Measurements from ENCODE around the gene ATP6AP2. TPM values are rescaled to one million over a fixed set of nuclear protein-coding genes. Genes with fewer than 3 reads are reported as not detected.

ATP6AP2 gene
- total RNA-seq, 1 experiment from 2014 or later = 62.0 TPM

DNA sequence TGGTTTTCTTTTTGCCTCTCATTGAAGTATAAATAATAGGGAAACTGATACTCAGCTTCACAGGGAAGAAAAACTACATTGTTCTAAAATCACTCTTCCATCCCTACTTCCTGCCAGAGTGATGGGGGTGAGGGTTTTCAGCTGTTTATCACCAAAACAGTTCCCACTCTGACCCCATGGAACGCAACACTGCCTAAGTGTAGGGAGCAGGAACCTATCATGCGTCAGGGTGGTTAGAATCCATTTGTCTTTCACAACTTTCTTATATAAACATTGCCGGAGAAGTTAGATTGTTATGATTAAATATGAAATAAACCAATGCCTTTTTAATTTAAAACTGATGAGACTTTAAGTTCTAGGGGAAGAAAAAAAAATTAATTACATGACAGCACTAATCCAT lies 26.6 kb downstream of the ATP6AP2 start (continued):
- TF ChIP-seq MAX (IDR thresholded peaks at IDR 0.05) = no peak
- no peak for TF ChIP-seq CEBPB (IDR thresholded peaks at IDR 0.05; ENCODE audit: low read depth)
- TF ChIP-seq ZFX (IDR thresholded peaks at IDR 0.05) = no peak
- TF ChIP-seq CTCF (IDR thresholded peaks at IDR 0.05 in 2 of 3, conservative IDR thresholded peaks at IDR 0.05 in 1 of 3; ENCODE audit: borderline replicate concordance in 1 of 3, insufficient read depth in 1 of 3, low read depth in 2 of 3, low read length in 2 of 3) = no peak
- no peak for TF ChIP-seq EGR1 (IDR thresholded peaks at IDR 0.05; ENCODE audit: low read depth)

GRCh38 chrX:40612511-40612910 lies 31.7 kb downstream of the ATP6AP2 start:
- no peak overlapping the region for H3K27ac ChIP-seq (ENCODE audit: low read depth, low read length)

More at GRCh38 chrX:40612511-40612910, 31.7 kb downstream of the ATP6AP2 start:
- Histone ChIP-seq H3K9me3 (ENCODE audit: control insufficient read depth in 1 of 2, insufficient read depth in 1 of 2, low read depth in 1 of 2, low read length in 2 of 2) (no peaks in the 10 kb centered on the region), H3K9me2 (ENCODE audit: insufficient read depth) (no peaks in the 10 kb centered on the region), H3K4me2 (ENCODE audit: low read length) (no peak overlapping the region), H3K4me1 (ENCODE audit: control insufficient read depth in 1 of 2, insufficient read depth in 2 of 2, low read length in 2 of 2) (no peaks in the 10 kb centered on the region), H3K4me3 (replicated peaks in 1 of 2; ENCODE audit: low read depth in 1 of 2, low read length in 2 of 2) (no peak overlapping the region), H4K20me1 (ENCODE audit: insufficient read depth) (no peaks in the 10 kb centered on the region), H3K9ac (ENCODE audit: low read length) (no peak overlapping the region), H3K36me3 (ENCODE audit: control insufficient read depth in 1 of 2, insufficient read depth in 2 of 2, low read length in 2 of 2) (no peaks in the 10 kb centered on the region), H3K27me3 (ENCODE audit: insufficient read depth, low read length) (no peaks in the 10 kb centered on the region), H2AFZ (ENCODE audit: low read depth, low read length, poor library complexity, severe bottlenecking) (no peak overlapping the region), H3K79me2 (ENCODE audit: insufficient read depth, low read length) (no peaks in the 10 kb centered on the region)
- ChIA-PET POLR2A (no interaction called here), CTCF (no interaction called here), RAD21 (ENCODE audit: low non-redundant PET in 1 of 2, low total read pairs in 2 of 2, uncharacterized antibody in 2 of 2, unreplicated experiment in 2 of 2) (no interaction called here)
- no peak for DNase-seq (ENCODE audit: low read depth, low spot score)
- TF ChIP-seq, protein P1, sequence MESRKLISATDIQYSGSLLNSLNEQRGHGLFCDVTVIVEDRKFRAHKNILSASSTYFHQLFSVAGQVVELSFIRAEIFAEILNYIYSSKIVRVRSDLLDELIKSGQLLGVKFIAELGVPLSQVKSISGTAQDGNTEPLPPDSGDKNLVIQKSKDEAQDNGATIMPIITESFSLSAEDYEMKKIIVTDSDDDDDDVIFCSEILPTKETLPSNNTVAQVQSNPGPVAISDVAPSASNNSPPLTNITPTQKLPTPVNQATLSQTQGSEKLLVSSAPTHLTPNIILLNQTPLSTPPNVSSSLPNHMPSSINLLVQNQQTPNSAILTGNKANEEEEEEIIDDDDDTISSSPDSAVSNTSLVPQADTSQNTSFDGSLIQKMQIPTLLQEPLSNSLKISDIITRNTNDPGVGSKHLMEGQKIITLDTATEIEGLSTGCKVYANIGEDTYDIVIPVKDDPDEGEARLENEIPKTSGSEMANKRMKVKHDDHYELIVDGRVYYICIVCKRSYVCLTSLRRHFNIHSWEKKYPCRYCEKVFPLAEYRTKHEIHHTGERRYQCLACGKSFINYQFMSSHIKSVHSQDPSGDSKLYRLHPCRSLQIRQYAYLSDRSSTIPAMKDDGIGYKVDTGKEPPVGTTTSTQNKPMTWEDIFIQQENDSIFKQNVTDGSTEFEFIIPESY (IDR thresholded peaks at IDR 0.05; ENCODE audit: extremely low read depth, insufficient replicate concordance, low read length) = no peak
- TF ChIP-seq EZH2 (IDR thresholded peaks at IDR 0.05) (no peak), SP1 (IDR thresholded peaks at IDR 0.05; ENCODE audit: low read depth) (no peak), EGR1 (IDR thresholded peaks at IDR 0.05; ENCODE audit: low read depth) (no peak), CEBPB (IDR thresholded peaks at IDR 0.05; ENCODE audit: low read depth) (no peak), SIN3A (IDR thresholded peaks at IDR 0.05; ENCODE audit: low read depth) (no peak), POLR2A (IDR thresholded peaks at IDR 0.05; ENCODE audit: borderline replicate concordance, extremely low read depth, insufficient read depth, insufficient read length) (no peak), ELF1 (IDR thresholded peaks at IDR 0.05; ENCODE audit: borderline replicate concordance, low read depth) (no peak), CTCF (IDR thresholded peaks at IDR 0.05 in 2 of 3, conservative IDR thresholded peaks at IDR 0.05 in 1 of 3; ENCODE audit: borderline replicate concordance in 1 of 3, insufficient read depth in 1 of 3, low read depth in 2 of 3, low read length in 2 of 3) (no peak)
- BruUV-seq (replicated peaks) = no TSS peak
- ATAC-seq = no peak
- intact Hi-C loops (cut with micrococcal nuclease) = no loop called here

Data from HCT116 (cell line).